CD4-positive, alpha-beta T cell treated with Interleukin-21 for 1 hour (primary cell): ENCODE measurements around the gene DEPDC1B.
"Not testable (repeated sequence)": the region's sequence is repeated elsewhere in the genome, so short reads cannot be mapped to it uniquely, and the experiment has no call there.

ENCODE experiments used
- DNase-seq: peaks from one replicate; pipeline ENCODE4 v3.0.0-alpha.2; 2020

The DEPDC1B gene

DNA sequence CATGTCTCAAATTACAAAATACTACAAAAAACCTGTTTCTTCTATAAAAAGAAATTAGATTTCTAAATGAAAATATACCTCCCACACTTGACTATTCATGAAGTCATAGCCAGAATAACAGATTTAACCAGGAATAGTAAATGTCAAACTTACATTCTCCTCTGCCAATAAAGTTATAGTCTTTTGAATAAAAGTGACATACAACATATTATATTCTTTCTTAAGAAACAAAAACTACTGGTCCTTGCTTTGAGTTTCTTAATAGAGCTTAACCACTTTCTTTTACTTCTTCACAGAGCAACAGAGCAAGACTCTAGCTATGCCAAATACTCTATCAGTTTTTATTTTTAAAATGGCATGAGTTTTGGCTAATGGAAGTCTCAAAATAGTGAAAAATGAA lies 61.7 kb downstream of the DEPDC1B start:
- DNase-seq, result no peak

DNA sequence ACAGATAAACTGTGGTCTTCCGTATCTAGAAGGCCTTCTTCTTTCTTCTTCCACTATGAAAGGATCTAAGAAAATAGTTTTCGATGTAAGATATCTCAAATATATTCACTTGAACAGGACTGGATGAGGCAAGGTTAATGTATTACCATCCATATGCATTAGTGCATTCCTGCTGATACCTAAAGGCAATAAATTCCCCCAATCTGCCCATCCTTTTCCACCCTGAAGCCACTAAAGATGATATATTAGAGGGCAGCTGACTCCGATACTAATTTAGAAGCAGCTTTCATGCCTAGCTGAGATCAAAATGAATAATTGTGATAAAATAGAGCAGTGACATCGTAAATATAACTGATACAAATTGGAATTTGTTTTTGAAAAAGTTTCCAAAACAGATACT lies 63.3 kb downstream of the DEPDC1B start:
- DNase-seq, result no peak

DNA sequence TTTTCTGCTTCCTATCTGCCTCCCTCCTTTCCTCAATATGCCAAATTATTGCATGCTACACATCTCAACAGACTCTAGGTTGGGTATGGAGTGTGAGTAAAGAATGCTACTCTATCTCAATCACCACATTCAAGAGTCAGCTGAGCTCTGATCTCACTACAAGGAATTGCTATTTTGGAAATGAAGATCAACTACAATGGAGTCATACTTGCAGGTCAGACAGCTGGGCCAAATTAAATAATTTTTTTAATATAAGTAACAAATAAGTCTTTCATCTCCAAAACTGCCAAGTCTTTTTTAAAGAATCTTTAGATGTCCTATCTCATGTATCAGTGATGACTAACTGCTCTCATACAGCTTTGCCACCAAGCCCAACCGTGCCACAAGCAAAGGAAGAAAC lies 64.0 kb downstream of the DEPDC1B start:
- no peak for DNase-seq

DNA sequence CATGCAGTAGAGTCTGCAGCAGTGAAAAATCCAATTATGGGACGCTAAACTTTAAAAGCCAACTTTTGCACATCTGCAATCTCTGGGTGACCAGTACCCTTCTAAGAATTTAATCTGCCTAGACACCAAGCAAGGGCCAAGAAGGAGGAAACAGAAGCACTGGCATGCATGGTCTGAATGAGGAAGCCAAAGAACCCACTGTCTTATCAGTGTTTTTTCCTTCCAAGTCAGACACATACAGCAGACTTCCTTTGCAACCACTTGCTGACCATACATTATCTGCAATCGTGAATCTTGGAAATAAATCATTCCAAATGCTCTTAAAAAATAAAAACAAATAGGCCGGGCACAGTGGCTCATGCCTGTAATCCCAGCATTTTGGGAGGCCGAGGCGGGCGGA lies 65.9 kb downstream of the DEPDC1B start:
- no peak for DNase-seq

DNA sequence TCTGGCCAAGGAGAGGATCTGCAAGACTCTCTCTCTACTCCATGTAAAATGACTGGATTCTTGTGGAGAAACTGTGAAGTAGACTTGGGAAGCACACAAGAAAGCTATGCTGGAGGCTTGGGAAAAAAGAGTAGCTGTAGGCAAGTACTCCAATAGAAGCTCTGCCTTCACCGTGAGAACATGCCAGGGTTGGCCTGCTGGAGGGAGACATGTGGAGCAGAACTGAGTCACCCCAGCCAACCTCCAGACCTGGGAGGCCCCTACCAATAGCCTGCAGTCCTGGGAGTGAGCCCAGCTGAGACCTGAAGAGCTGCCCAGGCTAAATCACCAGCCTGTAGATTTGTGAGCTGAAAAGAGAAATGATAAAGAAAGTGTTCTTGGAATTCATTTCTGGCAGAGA lies 66.6 kb downstream of the DEPDC1B start:
- no peak for DNase-seq

DNA sequence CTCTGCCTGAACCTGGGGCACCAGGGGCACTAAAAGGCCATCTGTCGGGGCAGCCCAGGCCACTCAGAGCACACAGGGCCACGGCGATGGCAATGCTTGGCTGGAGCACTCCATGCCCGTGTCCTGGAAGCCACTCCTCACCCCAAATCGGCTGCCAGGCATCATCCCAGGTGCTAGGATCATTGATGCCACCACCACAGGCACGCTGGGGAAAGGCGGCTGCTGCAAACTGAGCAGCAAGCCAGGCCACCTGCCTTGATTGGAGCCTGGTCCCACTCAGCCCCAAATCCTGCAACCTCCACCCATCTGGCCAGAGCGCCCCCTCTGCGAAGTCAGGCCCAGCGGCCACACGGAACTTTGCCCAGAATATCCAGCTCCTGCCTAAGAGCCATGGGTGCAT lies 67.8 kb downstream of the DEPDC1B start:
- no peak for DNase-seq

DNA sequence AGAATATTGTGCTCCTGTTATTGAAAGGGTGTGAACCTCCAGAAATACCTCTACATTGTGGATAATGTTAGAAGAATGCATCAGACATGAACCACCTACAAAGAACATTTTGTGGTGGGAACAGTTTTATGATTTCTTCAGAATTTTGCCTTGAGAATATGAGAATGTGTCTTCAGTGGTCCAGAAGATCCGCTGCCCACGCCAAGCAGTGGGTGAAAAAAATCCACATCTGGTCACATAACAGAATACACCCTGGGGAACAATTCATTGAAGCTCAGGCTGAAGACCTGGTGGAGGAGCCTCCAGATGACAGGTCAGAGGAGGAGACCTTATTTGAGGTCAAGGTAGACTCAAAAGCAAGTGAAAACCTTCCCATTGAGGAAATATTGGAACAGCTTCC lies 69.1 kb downstream of the DEPDC1B start:
- no peak for DNase-seq

DNA sequence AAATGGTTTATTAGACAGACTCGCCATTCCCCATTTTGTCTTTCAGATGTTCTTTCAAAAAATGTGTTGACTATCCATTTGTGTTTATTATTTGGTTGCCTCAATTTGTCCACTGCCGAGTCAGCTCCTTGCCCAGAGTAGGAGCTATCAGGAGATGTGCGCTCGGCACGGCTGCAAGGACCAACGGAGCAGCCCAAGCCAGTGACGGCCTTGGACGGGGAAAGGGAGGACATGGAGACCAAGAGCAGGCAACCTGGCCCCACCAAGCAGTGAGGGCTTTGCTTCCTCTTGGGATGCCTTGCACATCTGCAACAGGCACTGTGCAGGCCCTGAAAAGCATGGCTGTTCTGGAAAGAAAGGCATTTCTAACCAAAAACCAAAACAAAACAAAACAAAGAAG lies 69.8 kb downstream of the DEPDC1B start:
- DNase-seq, result no peak

DNA sequence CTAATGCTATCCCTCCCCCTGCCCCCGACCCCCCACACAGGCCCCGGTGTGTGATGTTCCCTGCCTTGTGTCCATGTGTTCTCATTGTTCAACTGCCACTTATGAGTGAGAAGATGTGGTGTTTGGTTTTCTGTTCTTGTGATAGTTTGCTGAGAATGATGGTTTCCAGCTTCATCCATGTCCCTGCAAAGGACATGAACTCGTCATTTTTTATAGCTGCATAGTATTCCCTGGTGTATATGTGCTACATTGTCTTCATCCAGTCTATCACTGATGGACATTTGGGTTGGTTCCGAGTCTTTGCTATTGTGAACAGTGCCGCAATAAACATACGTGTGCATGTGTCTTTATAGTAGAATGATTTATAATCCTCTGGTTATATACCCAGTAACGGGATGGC lies 75.1 kb downstream of the DEPDC1B start:
- DNase-seq, result not testable (repeated sequence)

DNA sequence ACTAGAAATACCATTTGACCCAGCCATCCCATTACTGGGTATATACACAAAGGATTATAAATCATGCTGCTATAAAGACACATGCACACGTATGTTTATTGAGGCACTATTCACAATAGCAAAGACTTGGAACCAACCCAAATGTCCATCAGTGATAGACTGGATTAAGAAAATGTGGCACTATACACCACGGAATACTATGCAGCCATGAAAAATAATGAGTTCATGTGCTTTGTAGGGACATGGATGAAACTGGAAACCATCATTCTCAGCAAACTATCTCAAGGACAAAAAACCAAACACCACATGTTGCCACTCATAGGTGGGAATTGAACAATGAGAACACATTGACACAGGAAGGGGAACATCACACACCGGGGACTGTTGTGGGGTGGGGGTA lies 79.2 kb downstream of the DEPDC1B start:
- not testable (repeated sequence) for DNase-seq

DNA sequence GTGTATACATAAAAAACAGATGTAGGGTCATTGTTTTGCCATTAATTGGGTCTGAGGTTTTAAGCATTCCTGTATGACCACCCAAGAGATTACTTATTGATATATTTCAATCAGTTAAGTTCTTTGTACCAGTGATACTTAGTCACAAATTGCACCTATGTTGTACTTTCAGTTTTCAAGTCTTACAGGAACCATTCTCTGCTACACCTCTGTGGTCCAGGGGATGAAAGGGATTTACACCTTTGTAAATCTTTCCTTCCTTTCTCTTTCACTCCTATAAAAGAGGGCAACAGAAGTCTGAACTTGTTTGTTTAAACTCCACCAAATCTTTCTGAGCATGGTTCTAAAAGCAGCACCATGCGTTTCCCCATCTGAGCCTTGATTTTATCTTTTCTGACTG lies 86.1 kb downstream of the DEPDC1B start:
- DNase-seq, result no peak

DNA sequence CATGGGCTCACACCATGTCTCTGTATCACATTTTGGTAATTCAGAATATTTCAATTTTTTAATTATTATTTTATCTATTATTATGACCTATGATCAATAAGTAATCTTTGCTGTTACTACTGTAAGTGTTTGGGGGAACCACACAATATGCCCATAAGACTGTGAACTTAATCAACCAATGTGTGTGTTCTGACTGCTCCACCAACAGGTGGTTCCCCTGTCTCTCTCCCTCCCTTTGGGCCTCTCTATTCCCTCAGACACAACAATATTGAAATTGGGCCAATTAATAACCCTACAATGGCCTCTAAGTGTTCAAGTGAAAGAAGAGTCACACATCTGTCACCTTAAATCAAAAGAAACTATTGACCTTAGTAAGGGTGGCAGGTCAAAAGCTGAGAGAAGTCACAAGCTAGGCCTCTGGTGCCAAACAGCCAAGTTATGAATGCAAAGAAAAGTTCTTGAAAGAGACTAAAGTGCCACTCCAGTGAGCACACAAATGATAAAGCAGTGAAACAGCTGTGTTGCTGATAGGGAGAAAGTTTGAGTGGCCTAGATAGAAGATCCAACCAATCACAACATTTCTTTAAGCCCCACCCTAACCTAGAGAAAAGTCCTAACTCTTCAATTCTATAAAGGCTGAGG lies 88.7 kb downstream of the DEPDC1B start:
- no peak for DNase-seq

DNA sequence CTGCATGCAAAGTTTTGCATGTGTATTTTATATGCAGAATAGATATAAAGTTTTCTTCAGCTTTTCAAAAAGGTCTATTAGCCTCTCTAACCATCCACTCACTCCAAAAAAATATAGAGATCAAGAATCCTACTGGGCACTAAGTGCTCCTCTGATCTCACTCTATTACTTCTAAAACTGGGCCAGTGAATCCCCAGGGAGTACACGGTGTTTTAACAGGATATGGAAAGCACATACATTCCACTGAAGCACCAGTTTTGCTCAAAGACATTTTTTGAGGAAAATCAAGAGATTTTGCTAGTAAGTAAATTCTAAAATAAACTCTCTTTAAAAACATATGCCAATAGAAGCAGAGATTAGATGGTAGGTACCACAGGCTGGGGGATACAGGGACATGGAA lies 95.2 kb downstream of the DEPDC1B start:
- DNase-seq, result no peak

DNA sequence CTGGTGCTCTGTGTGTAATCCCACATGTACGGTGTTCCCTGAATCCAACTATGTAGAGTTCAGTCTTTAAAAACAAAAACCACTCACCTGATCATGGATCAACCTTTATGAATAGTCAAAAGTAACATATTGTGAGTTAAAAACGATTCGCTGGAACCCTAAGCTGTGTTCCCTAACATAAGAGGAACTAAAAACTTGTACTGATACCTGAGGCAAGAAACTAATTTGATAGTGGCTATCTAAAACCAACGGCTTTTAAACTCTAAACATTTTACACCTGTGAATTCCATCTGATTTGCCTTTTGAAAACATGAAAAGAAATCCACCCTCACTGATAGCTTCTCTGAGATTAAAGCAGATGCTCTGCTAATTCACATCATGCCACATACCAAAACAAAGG lies 101.5 kb downstream of the DEPDC1B start:
- DNase-seq, result no peak

DNA sequence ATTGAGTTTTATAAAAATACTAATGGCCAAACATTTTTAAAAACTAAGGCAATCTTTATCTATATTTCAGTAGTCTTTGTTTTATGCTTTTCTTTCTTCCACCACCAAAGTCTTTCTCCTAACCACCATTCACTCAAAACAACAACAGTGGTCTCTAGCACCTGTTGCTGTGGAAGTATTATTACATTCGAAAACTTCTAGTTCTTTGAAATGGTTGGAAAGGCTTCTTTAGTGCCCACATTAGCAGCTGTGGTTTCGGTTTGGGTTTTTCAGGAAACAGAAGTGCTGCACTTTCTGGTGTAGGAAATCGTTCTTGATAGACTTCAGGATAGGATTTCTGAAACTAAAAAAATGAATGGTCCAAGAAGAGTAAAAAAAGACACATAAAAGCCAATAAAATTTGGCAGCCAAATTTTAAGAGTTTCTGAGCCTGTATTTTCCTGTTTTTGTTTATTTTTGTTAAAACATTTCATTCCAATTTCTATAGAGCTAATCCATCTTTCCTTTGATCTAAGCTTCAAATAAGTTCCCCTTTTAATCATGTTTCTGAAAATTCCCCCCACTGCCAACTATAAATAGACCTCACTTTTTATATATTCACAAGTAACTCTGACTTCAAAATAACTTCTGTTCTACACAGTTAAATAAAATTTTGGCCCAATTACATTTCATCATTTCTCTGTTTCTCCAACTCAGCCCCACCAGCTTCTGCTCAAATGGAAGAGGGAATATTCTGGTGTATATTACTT lies 102.2 kb downstream of the DEPDC1B start:
- DNase-seq, result peak; percentile 10

DNA sequence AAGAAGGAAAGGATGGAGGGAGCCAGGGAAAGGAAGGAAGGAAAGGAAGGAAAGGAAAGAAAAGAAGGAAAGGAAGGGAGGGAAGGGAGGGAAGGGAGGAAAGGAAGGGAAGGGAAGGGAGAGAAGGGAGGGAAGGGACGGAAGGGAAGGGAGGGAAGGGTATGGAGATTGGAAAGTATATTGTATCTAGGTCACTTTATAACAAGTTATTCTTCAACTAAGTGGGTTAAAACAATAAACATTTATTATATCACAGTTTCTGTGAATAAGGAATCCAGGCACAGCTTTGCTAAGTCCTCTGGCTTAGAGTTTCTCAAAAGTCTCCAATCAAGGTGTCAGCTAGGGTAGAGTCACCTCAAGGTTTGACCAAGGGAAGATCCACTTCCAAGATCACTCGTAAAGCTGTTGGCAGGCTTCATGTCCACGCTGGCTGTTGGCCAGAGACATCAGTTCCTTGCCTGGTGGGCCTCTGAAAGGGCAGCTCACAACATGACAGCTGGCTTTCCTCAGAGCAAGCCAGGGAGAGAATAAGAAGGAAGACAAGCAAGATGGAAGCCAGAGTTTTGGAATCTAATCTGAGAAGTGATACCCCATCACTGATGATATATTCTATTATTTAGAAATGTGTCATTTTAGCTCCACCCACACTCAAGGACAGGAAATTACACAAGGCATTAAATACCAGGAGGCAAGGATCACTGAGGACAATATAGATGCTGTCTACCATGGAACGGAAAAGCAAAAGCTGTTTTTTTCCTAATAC lies 105.1 kb downstream of the DEPDC1B start:
- DNase-seq, result no peak

DNA sequence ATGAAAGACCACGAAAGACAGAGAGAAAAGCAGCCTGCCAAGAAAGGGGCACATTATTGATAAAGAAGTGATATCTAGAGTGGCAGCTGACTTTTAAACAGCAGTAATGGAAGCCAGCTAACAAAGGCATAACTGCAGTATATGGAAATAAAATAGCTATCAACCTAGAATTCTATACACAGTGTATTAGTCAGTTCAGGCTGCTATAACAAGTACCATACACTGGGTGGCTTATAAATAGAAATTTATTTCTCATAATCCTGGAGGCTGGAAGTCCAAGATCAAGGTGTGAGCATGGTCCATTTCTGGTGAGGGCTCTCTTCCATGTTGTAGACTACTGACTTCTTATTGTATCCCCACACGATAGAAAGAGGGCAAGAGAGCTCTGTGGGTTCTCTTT lies 109.8 kb downstream of the DEPDC1B start:
- DNase-seq, result no peak

DNA sequence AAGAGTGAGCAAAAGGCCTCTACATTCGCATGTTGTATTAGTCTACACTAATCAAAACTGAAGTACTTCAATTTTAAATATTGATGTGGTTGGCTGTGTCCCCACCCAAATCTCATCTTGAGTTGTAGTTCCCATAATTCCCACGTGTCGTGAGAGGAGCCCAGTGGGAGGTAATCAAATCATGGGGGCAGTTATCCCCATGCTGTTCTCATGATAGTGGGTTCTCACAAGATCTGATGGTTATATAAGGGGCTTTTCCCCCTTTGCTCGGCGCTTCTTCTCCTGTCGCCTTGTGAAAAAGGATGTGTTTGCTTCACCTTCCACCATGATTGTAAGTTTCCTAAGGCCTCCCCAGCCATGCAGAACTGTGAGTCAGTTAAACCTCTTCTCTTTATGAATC lies 112.7 kb downstream of the DEPDC1B start:
- not testable (repeated sequence) for DNase-seq

DNA sequence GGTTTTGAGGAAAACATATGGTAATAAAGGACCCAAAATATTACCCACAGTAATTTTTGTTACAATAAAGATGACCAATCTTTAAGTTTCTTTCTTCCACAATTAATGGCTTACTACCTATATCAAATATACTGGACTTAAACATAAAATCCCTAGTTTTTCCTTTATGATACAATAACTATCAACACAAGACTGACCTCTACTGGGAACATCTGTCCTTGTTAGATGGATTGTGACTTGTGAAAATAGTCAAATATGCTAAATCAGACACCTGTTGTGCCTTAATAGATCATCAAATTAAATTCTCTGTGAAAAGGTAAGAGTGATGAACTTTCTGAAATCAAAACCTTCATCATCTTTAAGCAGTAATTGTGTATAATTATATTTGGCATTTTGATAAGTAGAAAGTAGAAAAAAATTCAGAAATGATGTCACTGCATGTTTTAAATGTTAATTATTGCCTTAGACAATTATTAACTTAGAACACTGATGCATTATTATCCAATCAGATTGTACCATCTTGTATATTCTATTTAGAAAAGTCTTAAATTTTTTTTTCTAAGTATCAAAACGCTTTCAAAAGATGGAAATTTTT lies 113.6 kb downstream of the DEPDC1B start:
- DNase-seq, result no peak

DNA sequence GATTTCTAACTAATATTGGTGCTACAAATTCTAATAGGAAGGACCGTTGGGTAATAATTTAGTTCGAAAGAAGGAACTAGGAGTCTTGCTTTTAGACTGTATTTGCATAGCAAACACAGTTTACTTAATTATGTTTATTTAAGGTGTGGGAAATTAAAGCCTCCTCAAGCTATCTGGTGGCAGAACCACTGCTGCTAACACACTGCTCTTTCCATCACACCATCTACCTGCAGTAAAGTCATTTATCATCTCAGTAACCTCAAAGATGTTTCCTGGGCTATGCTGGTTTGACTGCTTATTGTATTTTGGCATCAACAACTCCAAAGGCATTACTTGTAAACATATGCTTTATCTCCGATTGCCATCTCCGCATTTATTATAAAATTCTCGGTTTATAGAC lies 114.3 kb downstream of the DEPDC1B start:
- DNase-seq, result no peak

DNA sequence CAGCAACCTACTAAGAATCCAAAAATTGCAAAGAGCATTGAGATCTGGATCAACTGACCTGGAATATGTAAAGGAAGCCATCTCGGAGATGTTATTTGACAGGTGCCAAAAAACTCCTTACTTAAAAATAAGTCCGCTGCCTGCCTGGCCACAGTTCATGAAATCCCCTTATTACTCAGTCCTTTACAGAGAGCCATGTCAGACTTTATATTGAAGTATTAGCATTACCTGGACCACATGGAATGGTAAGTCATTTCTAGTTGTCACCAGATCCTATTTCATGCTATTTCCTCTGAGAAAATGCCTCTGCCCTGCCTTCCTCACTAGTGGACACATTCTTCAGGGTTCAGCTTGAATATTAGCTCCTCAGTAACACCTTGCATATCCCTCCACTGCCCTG lies 115.7 kb downstream of the DEPDC1B start:
- DNase-seq, result no peak

DNA sequence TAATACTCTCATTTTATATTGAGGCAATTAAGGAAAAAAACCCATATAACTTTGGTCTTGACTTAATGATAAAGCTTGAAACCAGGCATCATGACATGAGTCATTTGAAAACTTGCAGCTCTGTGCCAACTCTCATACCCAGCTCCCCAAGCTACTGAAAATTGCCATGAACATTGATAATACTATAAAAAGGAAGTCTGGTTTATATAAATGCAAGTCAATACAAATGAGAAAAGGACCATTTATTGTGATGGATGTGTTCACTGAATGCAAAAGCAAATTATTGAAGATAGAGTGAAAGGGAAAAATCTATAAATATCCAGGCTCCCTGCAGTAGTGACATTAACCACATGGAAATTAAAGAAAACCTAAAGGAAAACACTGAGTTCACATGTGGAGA lies 116.3 kb downstream of the DEPDC1B start:
- DNase-seq, result no peak

DNA sequence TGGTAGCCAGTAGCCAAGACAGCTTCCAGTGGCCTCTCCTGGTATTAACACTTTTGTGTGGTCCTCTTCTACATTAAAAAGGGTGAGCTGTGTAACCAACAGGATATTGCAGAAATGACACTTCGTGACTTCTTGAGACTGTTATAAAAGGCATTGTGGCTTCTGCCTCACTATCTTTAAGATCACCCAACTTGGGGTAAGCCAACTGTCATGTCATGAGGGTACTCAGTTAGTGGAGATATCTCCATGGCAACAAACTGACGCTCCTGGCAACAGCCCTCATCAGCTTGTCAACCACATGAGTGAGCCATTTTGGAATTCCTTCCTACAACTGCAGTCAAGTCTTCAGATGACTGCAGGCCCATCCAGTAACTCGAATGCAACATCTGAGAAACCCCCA lies 121.7 kb downstream of the DEPDC1B start:
- DNase-seq, result no peak

DNA sequence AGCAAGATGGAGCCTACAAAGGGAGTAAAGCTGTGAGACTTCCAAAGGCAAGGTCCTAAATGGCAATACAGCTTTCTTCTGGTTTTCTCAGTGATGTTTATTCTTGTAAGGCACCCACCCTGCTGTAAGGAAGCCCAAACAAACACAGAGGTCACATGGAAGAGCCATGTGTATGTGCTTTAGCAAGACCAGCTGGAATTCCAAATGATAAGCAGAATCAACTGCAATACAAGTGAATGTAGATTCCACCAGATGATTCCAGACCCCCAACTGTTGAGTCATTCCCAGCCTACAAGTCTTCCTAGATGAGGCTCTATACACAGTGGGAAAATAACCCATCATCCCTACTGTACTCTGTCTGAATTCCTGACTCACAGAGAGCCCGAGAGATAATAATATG lies 122.8 kb downstream of the DEPDC1B start:
- DNase-seq, result no peak
